HG03342 (cell line): ENCODE data around the gene ANAPC1.
A peak's percentile ranks its signal among the peaks of the same experiment; 100 is the strongest.
"Not testable (repeated sequence)": the region's sequence is repeated elsewhere in the genome, so short reads cannot be mapped to it uniquely, and the experiment has no call there.

Source experiments
- ATAC-seq: cut with Tn5 transposase; IDR thresholded peaks from one replicate; pipeline ENCODE4 v1.9.1; 2021; ENCODE audit warnings: mild to moderate bottlenecking, moderate library complexity; ENCODE audit not compliant: unreplicated experiment

Gene ANAPC1

DNA sequence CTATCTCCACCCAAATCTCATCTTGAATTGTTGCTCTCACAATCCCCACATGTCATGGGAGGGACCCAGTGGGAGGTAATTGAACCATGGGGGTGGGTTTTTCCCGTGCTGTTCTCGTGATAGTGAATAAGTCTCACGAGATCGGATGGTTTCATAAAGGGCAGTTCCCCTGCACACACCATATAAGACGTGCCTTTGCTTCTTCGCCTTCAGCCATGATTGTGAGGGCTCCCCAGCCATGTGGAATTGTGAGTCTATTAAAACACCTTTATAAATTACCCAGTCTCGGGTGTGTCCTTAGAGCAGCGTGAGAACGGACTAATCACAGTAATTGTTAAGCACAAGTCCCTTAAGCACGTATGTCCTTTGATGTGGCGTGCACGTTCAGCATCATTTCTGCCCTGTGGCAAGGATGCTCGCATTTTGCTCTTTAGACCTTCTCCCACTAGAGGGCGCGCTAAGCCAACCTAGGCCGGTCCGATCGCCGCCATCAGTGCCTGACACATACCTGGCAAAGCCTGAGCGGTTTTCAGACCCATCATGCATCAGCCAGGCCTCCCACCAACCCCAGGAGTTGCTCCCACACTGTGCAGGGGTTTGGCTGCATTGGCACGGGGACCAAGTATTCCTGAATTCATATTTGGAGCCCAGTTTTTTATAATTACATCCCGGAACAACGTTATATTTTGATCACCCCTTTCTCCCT is 136.4 kb downstream of the ANAPC1 start:
- peak; percentile 76 for ATAC-seq

DNA sequence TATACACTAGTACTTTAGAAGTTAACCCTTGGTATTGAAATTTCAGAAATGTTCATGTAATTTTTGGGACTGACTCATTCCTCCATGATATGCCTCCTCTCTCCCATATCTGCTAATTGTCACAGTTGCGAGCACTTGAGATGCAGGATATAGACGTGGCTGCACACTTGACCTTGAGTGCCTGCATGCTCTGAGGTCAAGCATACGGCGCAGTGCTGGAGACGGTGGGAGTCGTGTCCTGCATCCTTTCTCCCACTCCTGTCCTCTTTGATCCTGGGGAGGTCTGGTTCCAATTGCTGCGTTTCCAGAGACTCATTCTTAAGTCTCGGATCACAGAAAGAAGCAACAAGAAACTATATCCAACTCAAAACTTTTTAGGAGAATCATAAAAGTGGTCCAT is 139.2 kb downstream of the ANAPC1 start:
- ATAC-seq = not testable (repeated sequence)

DNA sequence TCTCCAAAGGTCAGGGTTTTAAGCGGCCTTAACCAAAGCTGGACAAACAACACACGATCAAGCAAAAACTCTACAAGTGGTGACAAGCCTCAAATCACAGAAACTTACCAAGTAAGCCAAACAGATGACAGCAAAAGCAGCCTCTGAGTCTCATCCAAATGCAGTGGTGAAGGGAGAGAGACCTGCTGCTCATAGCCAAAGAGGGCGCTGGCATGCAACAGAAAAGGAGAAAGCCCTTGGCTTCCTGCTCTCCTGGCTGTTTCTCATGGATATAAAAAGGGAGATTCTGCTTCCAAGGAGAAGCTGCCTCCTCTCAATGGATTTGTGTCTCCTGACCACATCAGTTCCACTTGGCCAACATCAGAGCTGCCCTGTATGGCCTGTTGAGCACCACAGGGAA is 142.5 kb downstream of the ANAPC1 start:
- not testable (repeated sequence) for ATAC-seq

DNA sequence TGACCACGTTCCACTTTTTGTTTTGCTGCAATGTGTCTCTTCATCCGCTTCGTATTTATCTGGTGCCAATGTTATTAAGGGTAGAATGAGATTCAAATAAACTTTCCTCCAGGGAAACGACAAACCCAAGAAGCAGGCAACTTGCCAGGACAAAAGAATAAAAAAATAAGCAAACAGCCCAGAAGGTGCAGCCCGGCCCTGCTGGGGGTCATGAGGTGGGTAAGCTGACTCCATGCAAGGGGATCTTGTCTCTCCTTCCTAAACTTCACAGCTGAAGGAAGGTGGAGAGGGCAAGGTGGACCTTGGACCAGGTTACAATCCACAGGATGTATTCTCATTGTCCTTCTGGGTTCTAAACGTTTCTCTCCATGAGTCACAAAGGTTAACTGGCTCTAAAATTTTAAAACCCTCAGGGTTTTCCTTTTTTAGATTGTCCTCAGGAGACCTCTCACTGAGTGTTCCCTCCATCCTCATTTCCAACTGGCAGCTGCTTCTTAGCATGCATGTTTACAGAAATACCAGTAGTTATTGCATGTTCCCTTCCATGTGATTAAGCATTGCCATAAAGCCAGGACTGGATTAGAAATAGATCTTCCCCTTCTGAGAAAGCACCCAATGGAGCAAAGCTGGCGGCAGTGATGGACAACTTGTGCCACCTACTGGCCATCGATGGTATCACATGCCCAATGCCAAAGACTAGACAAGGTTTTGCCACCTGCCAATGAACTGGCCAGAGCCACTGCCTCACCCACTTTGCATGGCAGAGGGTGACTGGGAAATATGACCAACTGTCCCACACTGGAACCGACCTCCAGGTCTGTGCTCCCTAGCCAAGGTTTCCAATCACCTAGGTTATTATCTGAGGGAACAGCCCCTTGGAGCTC is 147.9 kb downstream of the ANAPC1 start:
- peak; percentile 47 for ATAC-seq

DNA sequence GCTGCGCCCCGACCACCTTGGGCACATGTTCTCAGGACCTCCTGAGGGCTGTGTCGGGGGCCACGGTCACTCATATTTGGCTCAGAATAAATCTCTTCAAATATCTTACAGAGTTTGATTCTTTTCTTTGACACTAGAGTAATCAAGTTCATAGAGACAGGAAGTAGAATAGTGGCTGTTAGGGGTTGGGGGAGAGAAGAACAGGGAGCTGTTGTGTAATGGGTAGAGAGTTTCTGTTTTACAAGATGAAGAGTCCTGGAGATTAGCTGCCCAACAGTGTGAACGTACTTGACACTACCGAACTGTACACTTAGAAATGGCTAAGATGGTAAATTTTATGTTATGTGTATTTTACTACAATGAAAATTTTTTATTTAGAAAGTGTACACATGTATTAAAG is 148.6 kb downstream of the ANAPC1 start:
- not testable (repeated sequence) for ATAC-seq

DNA sequence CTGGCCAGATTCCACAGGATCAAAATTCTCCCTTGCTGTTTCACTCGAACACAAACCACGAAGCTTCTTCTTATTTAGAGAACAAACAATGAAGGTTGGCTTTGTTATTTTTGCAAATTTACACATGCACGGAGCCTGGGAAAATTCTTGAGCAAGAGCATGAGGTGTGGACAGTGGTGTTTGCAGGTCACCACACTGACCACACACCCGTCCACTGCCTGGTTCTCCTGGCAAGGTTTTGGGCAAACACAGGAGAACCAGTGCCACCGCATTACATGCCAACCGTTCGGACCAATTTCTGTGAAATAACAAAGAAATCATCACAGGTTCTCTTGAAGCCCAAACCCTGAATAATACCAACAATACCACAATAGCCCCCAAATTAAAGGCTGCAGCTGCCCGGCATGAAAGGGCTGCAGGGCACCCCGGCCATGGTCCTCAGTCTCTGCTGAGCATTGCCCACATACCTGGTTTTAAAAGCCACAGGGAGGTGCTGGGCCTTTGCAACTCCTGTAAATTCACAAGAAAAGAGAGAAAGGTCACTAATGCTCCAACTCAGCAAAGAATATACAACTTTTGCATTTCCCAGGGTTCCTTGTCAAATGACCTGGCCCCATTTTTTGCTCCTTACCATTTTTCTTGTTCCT is 154.1 kb downstream of the ANAPC1 start:
- ATAC-seq = not testable (repeated sequence)

DNA sequence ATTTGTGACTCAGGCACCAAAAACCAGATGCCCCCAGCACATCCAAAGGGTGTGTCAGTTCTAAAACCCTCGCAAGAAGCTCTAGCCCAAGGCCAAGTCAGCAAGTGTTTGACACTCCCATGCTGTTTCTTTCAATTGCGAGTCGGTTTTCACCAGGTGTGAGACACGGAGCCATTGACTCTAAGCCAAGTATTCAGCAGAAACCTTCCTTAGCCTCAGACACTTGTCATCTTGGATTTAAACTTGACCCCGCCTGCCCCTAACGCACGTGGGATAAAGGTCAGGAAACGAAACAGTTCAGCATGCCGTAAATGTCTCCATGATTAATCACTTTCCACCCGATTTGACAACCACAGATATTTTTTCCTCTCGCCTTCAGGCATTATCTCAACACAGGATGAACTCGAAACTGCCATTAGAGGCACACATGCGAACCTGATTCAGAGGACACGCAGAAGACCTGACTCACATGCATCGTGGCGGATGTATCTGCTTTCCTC is 156.3 kb downstream of the ANAPC1 start:
- not testable (repeated sequence) for ATAC-seq

DNA sequence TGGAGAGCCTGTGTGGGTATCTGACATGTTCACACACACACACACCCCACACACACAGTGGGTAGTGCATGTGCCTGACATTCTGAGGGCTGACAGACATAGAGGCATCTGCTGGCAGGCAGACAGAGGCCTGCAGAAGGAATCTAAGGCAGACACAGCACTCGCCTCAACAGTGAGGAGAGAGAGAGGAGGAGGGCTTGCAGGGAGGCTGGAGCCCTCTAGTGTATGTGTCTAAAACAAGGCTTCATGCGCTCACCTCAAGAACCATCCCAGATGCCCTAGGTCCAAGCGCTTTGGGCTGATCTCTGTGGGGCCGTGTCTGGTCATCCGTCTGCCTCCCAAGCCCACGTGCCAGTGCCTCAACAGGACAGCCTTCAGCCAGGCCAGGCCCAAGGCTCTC is 158.3 kb downstream of the ANAPC1 start:
- ATAC-seq = not testable (repeated sequence)

DNA sequence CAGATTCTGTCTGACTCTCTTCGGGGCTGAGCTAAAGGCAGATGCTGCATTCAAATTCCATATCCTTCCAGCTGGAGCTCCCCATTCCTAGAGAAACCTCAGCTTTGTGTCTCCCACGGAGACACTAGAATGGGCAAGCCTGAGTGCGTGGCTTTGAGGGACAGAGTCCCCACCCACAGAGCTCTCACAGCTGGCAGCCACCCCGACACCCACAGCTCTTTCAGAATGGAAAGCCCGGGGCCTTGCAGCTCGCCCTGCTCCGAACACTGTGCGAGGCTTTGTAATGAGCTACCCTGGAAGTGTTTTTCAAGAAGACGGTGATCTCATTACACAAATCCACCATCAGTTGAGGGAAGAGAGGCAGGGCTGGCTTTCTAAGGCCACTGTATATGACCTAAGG is 164.4 kb downstream of the ANAPC1 start:
- not testable (repeated sequence) for ATAC-seq
